ENCODE measurements around the gene POU2AF3. TPM values are rescaled to one million over a fixed set of nuclear protein-coding genes. Genes with fewer than 3 reads are reported as not detected.

POU2AF3 gene
- total RNA-seq, 1 experiment from 2014 or later = 8.6 TPM

GRCh38 chr11:111342329-111342728, 44.0 kb downstream of the POU2AF3 start:
- no TSS peak for BruUV-seq (replicated peaks)
- Histone ChIP-seq H3K27me3 (replicated peaks; ENCODE audit: control insufficient read depth, insufficient read depth, low read length) (no peaks in the 10 kb centered on the region), H3K9me3 (no peaks in the 10 kb centered on the region; the same call in 1 of the 2 replicates), H3K4me3 (ENCODE audit: low read depth, low read length) (no peak overlapping the region), H3K36me3 (ENCODE audit: control insufficient read depth, insufficient read depth, low read length) (no peaks in the 10 kb centered on the region), H3K4me1 (peaks cover 29% of the 10 kb centered on the region)
- intact Hi-C loops (cut with micrococcal nuclease; ENCODE audit: unreplicated experiment) = no loop called here
- ChIA-PET CTCF (no interaction called here), POLR2A (no interaction called here)
- no peaks in the 10 kb centered on the region for H3K27me3 Mint-ChIP-seq (ENCODE audit: insufficient read depth, unreplicated experiment)
- H3K9me3 Mint-ChIP-seq (ENCODE audit: unreplicated experiment) = peaks cover 11% of the 10 kb centered on the region
- no peak overlapping the region for H3K4me3 Mint-ChIP-seq (ENCODE audit: unreplicated experiment)
- TF ChIP-seq, protein P1, sequence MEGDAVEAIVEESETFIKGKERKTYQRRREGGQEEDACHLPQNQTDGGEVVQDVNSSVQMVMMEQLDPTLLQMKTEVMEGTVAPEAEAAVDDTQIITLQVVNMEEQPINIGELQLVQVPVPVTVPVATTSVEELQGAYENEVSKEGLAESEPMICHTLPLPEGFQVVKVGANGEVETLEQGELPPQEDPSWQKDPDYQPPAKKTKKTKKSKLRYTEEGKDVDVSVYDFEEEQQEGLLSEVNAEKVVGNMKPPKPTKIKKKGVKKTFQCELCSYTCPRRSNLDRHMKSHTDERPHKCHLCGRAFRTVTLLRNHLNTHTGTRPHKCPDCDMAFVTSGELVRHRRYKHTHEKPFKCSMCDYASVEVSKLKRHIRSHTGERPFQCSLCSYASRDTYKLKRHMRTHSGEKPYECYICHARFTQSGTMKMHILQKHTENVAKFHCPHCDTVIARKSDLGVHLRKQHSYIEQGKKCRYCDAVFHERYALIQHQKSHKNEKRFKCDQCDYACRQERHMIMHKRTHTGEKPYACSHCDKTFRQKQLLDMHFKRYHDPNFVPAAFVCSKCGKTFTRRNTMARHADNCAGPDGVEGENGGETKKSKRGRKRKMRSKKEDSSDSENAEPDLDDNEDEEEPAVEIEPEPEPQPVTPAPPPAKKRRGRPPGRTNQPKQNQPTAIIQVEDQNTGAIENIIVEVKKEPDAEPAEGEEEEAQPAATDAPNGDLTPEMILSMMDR (IDR thresholded peaks at IDR 0.05; ENCODE audit: insufficient read depth in 1 of 2, low read depth in 1 of 2, low read length in 1 of 2, severe bottlenecking in 1 of 2, unreplicated experiment in 1 of 2) = no peak
- no peak overlapping the region for H3K27ac Mint-ChIP-seq (ENCODE audit: unreplicated experiment)
- H3K36me3 Mint-ChIP-seq (ENCODE audit: insufficient read depth, unreplicated experiment) = no peaks in the 10 kb centered on the region
- H3K4me1 Mint-ChIP-seq (ENCODE audit: low read depth, unreplicated experiment) = peaks cover 37% of the 10 kb centered on the region
- no peak for DNase-seq

DNA sequence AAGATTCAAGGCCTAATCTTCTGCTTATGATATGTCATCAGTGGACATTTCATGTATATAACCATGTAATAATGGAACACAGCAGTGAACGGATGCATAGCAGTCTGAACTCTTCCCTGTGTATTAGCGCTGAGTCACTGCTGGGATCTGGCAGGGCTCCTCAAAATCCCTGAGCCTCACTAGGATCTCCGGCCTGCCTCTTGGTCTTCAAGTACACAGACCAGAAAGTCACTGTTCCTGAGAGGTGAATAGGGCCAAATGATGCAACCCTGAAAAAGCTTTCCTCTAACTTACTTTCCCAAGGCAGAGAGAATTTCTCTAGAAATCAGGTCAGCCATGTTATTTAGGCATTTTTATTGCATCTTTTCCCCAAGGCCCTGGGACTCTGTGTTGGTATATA, 45.7 kb downstream of the POU2AF3 start:
- no peaks in the 10 kb centered on the region for H3K27me3 ChIP-seq (replicated peaks; ENCODE audit: control insufficient read depth, insufficient read depth, low read length)
- H3K9me3 Mint-ChIP-seq (ENCODE audit: unreplicated experiment) = peaks cover 11% of the 10 kb centered on the region
- H3K27me3 Mint-ChIP-seq (ENCODE audit: insufficient read depth, unreplicated experiment) = no peaks in the 10 kb centered on the region
- intact Hi-C loops (cut with micrococcal nuclease; ENCODE audit: unreplicated experiment) = no loop called here
- no peak overlapping the region for H3K27ac Mint-ChIP-seq (ENCODE audit: unreplicated experiment)
- TF ChIP-seq, protein P1 (IDR thresholded peaks at IDR 0.05; ENCODE audit: insufficient read depth in 1 of 2, low read depth in 1 of 2, low read length in 1 of 2, severe bottlenecking in 1 of 2, unreplicated experiment in 1 of 2) = no peak
- no peaks in the 10 kb centered on the region for H3K36me3 ChIP-seq (ENCODE audit: control insufficient read depth, insufficient read depth, low read length)
- H3K4me1 ChIP-seq = peaks cover 18% of the 10 kb centered on the region
- H3K4me1 Mint-ChIP-seq (ENCODE audit: low read depth, unreplicated experiment) = peaks cover 27% of the 10 kb centered on the region
- H3K9me3 ChIP-seq = no peaks in the 10 kb centered on the region; the same call in 1 of the 2 replicates
- no TSS peak for BruUV-seq (replicated peaks)
- no peaks in the 10 kb centered on the region for H3K36me3 Mint-ChIP-seq (ENCODE audit: insufficient read depth, unreplicated experiment)
- POLR2A ChIA-PET = no interaction called here
- CTCF ChIA-PET = no interaction called here
- no peak for DNase-seq
- no peak overlapping the region for H3K4me3 ChIP-seq (ENCODE audit: low read depth, low read length)
- H3K4me3 Mint-ChIP-seq (ENCODE audit: unreplicated experiment) = no peak overlapping the region

DNA sequence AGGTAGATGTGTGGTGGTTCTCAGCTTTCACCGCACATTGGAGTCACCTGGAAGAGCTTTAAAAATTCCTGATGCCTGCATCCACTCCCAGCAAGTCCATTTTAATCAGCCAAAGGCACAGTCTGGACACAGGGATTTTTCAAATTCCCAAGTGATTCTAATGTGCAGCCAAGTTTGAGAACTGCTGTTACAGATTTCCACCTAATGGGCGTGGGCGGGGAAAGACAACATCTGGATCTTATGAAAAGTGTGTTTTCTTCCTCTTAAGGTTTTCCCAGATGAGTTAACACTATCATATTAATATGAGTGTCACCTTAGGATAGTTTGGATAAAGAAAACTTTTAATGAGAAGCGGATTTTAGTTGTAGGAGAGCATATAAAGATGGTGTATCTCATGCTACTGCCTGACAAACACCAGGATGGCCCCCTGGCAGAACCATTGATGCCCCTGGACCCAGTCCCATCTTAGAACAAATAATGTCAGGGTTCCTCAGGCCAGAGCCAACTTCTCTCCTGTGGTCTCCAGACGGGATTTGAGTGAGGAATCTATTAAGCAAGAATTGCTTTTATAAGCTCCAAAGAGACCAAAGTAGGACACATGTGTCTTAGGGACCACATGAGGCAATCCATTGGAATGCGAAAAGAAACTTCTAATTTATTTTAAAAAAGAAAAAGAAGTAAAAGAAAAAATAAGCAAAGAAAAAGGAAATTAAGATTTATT, 48.8 kb downstream of the POU2AF3 start:
- Mint-ChIP-seq H3K9me3 (ENCODE audit: unreplicated experiment) (no peaks in the 10 kb centered on the region), H3K4me1 (ENCODE audit: low read depth, unreplicated experiment) (peaks cover 33% of the 10 kb centered on the region), H3K27ac (ENCODE audit: unreplicated experiment) (no peak overlapping the region), H3K27me3 (ENCODE audit: insufficient read depth, unreplicated experiment) (no peaks in the 10 kb centered on the region), H3K36me3 (ENCODE audit: insufficient read depth, unreplicated experiment) (peaks cover 6% of the 10 kb centered on the region), H3K4me3 (ENCODE audit: unreplicated experiment) (no peak overlapping the region)
- TF ChIP-seq, protein P1 (IDR thresholded peaks at IDR 0.05; ENCODE audit: insufficient read depth in 1 of 2, low read depth in 1 of 2, low read length in 1 of 2, severe bottlenecking in 1 of 2, unreplicated experiment in 1 of 2) = no peak
- Histone ChIP-seq H3K4me3 (ENCODE audit: low read depth, low read length) (no peak overlapping the region), H3K9me3 (no peaks in the 10 kb centered on the region; the same call in 1 of the 2 replicates), H3K4me1 (peaks cover 35% of the 10 kb centered on the region), H3K36me3 (ENCODE audit: control insufficient read depth, insufficient read depth, low read length) (no peaks in the 10 kb centered on the region), H3K27me3 (replicated peaks; ENCODE audit: control insufficient read depth, insufficient read depth, low read length) (no peaks in the 10 kb centered on the region)
- intact Hi-C loops (cut with micrococcal nuclease; ENCODE audit: unreplicated experiment) = no loop called here
- POLR2A ChIA-PET = no interaction called here
- BruUV-seq (replicated peaks) = no TSS peak
- CTCF ChIA-PET = no interaction called here
- DNase-seq = no peak

Data from Caco-2 (cell line).